ENCODE data around the gene KNCN. TPM values are rescaled to one million over a fixed set of nuclear protein-coding genes. Genes with fewer than 3 reads are reported as not detected.

The KNCN gene
- total and polyA plus RNA-seq, 10 donors, result not detected

DNA sequence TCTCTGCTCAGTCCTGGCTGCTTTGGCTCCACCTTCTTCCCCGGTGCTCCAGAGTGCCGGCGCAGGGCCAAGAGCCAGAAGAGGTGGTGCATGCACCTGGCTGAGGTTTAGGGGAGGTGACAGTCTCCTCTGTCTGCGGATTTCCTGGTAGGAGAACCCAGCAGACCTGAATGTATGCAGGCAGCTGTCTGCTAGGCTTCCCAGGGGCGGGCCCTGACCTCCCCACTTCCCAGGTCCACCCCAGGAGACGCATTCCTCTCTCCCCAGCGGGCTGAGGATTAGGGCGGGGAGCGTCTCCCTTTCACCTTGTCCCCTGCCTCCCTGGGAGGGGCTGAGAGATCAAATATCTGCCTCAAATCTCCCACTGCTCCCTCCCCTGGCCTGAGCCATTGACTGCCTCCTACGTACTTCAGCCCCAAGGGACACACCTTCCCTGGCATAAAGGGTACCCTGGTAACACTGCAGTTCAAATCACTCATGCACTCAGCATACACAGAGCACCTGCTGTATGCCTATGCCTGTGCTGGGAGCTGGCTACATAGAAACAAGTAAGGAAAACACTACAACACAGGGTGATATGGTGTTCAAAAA, 34.3 kb downstream of the KNCN start:
- Histone ChIP-seq H3K36me3 (no peaks in the 10 kb centered on the region), H3K4me1 (peaks cover 0 to 3% (median 0%) of the 10 kb centered on the region in 6 donors), H3K27ac (no peak overlapping the region), H3K9me3 (no peaks in the 10 kb centered on the region), H3K27me3 (replicated peaks in 1 of 7) (peaks cover 0 to 67% (median 8%) of the 10 kb centered on the region in 7 donors), H3K4me3 (no peak overlapping the region)
- TF ChIP-seq POLR2AphosphoS5 (IDR thresholded peaks at IDR 0.05), result no peak
- TF ChIP-seq POLR2A (IDR thresholded peaks at IDR 0.05), result no peak
- TF ChIP-seq, protein P1, sequence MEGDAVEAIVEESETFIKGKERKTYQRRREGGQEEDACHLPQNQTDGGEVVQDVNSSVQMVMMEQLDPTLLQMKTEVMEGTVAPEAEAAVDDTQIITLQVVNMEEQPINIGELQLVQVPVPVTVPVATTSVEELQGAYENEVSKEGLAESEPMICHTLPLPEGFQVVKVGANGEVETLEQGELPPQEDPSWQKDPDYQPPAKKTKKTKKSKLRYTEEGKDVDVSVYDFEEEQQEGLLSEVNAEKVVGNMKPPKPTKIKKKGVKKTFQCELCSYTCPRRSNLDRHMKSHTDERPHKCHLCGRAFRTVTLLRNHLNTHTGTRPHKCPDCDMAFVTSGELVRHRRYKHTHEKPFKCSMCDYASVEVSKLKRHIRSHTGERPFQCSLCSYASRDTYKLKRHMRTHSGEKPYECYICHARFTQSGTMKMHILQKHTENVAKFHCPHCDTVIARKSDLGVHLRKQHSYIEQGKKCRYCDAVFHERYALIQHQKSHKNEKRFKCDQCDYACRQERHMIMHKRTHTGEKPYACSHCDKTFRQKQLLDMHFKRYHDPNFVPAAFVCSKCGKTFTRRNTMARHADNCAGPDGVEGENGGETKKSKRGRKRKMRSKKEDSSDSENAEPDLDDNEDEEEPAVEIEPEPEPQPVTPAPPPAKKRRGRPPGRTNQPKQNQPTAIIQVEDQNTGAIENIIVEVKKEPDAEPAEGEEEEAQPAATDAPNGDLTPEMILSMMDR (IDR thresholded peaks at IDR 0.05 in 8 of 11, conservative IDR thresholded peaks at IDR 0.05 in 3 of 11), result no peak
- peak; percentile 19 for DNase-seq
- WGBS, 5 donors, result 9 to 28% (median 16%) methylated on average over 6 to 10 of the region's 10 CpGs
- intact Hi-C loops (cut with DNase I; ENCODE audit: low total_unique reads), result no loop called here

DNA sequence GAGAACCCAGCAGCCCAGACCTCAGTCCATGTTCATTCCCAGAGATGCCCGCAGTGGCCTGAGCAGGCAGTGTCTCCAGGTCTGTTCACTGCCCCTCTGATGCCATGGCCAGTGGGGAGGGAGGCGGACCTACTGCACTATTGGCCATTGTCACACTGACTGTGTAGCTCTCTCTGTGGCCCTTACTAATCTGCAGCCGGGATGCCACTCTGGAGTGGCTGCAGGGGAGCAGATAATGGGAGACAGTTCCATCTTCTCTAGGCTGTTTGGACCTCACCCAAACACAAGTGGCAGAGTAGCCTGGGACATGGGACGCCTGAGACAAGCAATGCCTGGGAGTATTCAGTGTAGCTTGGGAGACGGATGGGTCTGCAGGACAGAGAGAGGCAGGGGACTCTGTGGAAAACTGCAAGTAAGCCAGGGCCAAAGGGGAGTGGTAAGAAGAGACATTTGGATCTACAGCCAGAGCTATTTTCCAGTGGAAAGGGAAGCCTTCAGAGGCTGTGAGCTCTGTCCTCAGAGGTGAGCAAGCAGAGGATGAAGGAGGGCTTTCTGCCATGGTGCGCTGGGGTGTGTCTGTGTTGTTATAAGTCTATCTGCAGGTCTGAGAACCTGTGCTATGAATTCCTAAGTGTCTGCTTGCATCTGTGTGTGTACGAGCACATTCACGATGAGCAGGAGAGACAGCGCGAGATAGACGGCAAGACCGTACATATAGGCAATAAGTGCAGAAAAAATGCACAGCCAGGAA, 35.1 kb downstream of the KNCN start:
- no peaks in the 10 kb centered on the region for H3K9me3 ChIP-seq
- peak; percentile 36 for DNase-seq
- 59 to 69% (median 63%) methylated on average over 12 of the region's 12 CpGs for WGBS, 5 donors
- no peak overlapping the region for H3K4me3 ChIP-seq
- no peaks in the 10 kb centered on the region for H3K4me1 ChIP-seq
- H3K27ac ChIP-seq, result no peak overlapping the region
- intact Hi-C loops (cut with DNase I; ENCODE audit: low total_unique reads), result no loop called here
- peaks cover 0 to 74% (median 8%) of the 10 kb centered on the region in 7 donors for H3K27me3 ChIP-seq (replicated peaks in 1 of 7)
- TF ChIP-seq POLR2AphosphoS5 (IDR thresholded peaks at IDR 0.05) (no peak), POLR2A (IDR thresholded peaks at IDR 0.05) (no peak)
- TF ChIP-seq, protein P1 (IDR thresholded peaks at IDR 0.05 in 8 of 11, conservative IDR thresholded peaks at IDR 0.05 in 3 of 11), result no peak
- H3K36me3 ChIP-seq, result no peaks in the 10 kb centered on the region

DNA sequence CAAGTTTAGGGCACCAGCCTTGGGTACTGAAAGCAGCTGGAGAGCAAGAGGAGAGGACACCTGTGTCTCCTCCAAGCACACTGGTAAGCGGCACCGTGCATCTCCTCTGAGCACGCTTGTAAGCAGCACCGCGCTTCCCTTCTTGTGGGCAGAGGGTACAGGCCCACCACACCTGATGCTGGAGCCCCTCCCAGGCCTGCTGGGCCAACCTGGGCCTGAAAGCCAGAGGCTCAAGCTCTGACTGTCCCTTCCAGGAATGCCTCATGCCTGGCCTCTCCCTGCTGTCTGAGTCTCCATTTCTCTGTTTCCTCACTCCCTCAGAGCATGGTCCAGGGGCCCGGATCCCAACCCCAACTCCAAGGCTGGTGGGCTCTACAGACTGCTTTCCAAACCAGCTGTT, 35.9 kb downstream of the KNCN start:
- no peaks in the 10 kb centered on the region for H3K36me3 ChIP-seq
- H3K27me3 ChIP-seq (replicated peaks in 1 of 7), result peaks cover 0 to 79% (median 8%) of the 10 kb centered on the region in 7 donors
- WGBS, 5 donors, result 84 to 98% (median 88%) methylated on average over 4 to 6 of the region's 6 CpGs
- H3K27ac ChIP-seq, result no peak overlapping the region
- no peaks in the 10 kb centered on the region for H3K4me1 ChIP-seq
- peak; percentile 62 for DNase-seq
- H3K9me3 ChIP-seq, result no peaks in the 10 kb centered on the region
- H3K4me3 ChIP-seq, result no peak overlapping the region
- no peak for TF ChIP-seq POLR2A (IDR thresholded peaks at IDR 0.05)
- no peak for TF ChIP-seq POLR2AphosphoS5 (IDR thresholded peaks at IDR 0.05)
- TF ChIP-seq, protein P1 (IDR thresholded peaks at IDR 0.05 in 8 of 11, conservative IDR thresholded peaks at IDR 0.05 in 3 of 11), result no peak
- intact Hi-C loops (cut with DNase I; ENCODE audit: low total_unique reads), result no loop called here

DNA sequence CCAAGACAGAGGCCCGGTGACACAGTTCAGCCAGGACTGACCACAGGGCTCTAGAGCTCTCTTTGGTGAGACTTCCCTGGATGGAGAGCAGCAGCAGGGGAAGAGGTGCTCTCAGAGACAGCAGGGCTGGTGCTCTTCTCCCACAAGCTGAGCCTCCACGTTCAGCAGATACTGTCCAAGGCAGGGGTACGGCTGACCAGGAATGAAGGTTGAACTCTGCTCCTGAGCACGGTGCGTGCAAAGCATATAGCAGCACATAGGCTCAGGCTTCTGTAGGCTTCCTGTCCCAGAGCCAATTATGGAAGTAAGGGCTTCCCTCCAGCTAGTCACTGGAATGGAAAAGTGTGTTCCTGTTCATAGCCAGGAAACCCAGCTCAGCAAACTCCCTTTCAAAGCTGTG, 37.9 kb downstream of the KNCN start:
- peaks cover 0 to 62% (median 8%) of the 10 kb centered on the region in 7 donors for H3K27me3 ChIP-seq (replicated peaks in 1 of 7)
- no peaks in the 10 kb centered on the region for H3K36me3 ChIP-seq
- DNase-seq, result peak; percentile 33
- intact Hi-C loops (cut with DNase I; ENCODE audit: low total_unique reads), result no loop called here
- TF ChIP-seq, protein P1 (IDR thresholded peaks at IDR 0.05 in 8 of 11, conservative IDR thresholded peaks at IDR 0.05 in 3 of 11), result no peak
- TF ChIP-seq POLR2AphosphoS5 (IDR thresholded peaks at IDR 0.05) (no peak), POLR2A (IDR thresholded peaks at IDR 0.05) (no peak)
- H3K4me1 ChIP-seq, result no peaks in the 10 kb centered on the region
- H3K9me3 ChIP-seq, result no peaks in the 10 kb centered on the region
- 42 to 82% (median 67%) methylated on average over 3 to 5 of the region's 5 CpGs for WGBS, 5 donors
- no peak overlapping the region for H3K4me3 ChIP-seq
- H3K27ac ChIP-seq, result no peak overlapping the region

Data from spleen (tissue), 11 donors.